Vagina (tissue), 2 donors: ENCODE results near the gene DNAJC19. TPM values are rescaled to one million over a fixed set of nuclear protein-coding genes. Genes with fewer than 3 reads are reported as not detected.

Experiments used
- DNase-seq, 2 donors: peaks; one replicate each; pipeline ENCODE4 v3.0.0-alpha.2; 2017; ENCODE audit errors: extremely low spot score in 2 of 2
- H3K27ac ChIP-seq: fragments of 200-600 bp; sonication (generic); one replicate; pipeline ENCODE4 v1.5.1; 2019
- H3K27me3 ChIP-seq: fragments of 200-600 bp; sonication (generic); one replicate; pipeline ENCODE4 v1.5.1; 2019
- H3K36me3 ChIP-seq, 2 donors: fragments of 200-600 bp; sonication (generic); one replicate each; pipeline ENCODE4 v1.5.1; 2017 to 2019
- H3K4me1 ChIP-seq: fragments of 200-600 bp; sonication (generic); one replicate; pipeline ENCODE4 v1.5.1; 2019
- H3K4me3 ChIP-seq, 2 donors: fragments of 200-600 bp; sonication (generic); 1 replicate in 1 of 2; 2 replicates in 1 of 2; pipeline ENCODE4 v1.5.1; 2016 to 2019
- H3K9me3 ChIP-seq: fragments of 200-600 bp; sonication (generic); one replicate; pipeline ENCODE4 v1.5.1; 2019
- CTCF ChIP-seq, 3 experiments: fragments of 450-650 bp in 2 of 3; fragments of 200-600 bp in 1 of 3; sonication (generic) in 1 of 3; IDR thresholded peaks; one replicate each; pipeline ENCODE4 v1.5.1; 2017 to 2019; ENCODE audit warnings: antibody characterized with exemption in 3 of 3, mild to moderate bottlenecking in 2 of 3, moderate library complexity in 2 of 3
- POLR2A ChIP-seq, 2 donors: fragments of 450-650 bp; IDR thresholded peaks; one replicate each; pipeline ENCODE4 v1.6.1; 2017; ENCODE audit warnings: antibody characterized with exemption in 2 of 2, mild to moderate bottlenecking in 2 of 2, moderate library complexity in 2 of 2
- POLR2AphosphoS5 ChIP-seq, 2 donors: sonication (generic); formaldehyde crosslinking; IDR thresholded peaks; one replicate each; pipeline ENCODE4 v1.9.0; 2017; ENCODE audit warnings: antibody characterized with exemption in 2 of 2, mild to moderate bottlenecking in 2 of 2, low read depth in 1 of 2; ENCODE audit not compliant: insufficient read depth in 1 of 2
- intact Hi-C: fragments of 100-400 bp; cut with DNase I; formaldehyde crosslinking; loops from one replicate; pipeline ENCODE4 v1.15.1; 2023
- total RNA-seq: library from RNA; depleted of rRNA; stranded (reverse); fragments of >200 nt; gene quantifications from one replicate; pipeline ENCODE4 v1.2.3, GENCODE V29; 2016

DNAJC19 gene
- total RNA-seq, 1 donor from 2014 or later, result 38.1 TPM

GRCh38 chr3:180940826-180941225 lies 48.7 kb downstream of the DNAJC19 start:
- intact Hi-C loops, result no loop called here
- TF ChIP-seq CTCF (IDR thresholded peaks at IDR 0.05), result no peak
- no peak for TF ChIP-seq POLR2AphosphoS5 (IDR thresholded peaks at IDR 0.05; ENCODE audit: insufficient read depth in 1 of 2, low read depth in 1 of 2)
- no peak for TF ChIP-seq POLR2A (IDR thresholded peaks at IDR 0.05)
- no peaks in the 10 kb centered on the region for H3K4me1 ChIP-seq
- no peak overlapping the region for H3K4me3 ChIP-seq
- H3K27me3 ChIP-seq, result no peaks in the 10 kb centered on the region
- DNase-seq, result no peak
- no peak overlapping the region for H3K27ac ChIP-seq
- no peaks in the 10 kb centered on the region for H3K9me3 ChIP-seq
- H3K36me3 ChIP-seq, result peaks cover 0 to 18% of the 10 kb centered on the region in 2 donors

GRCh38 chr3:180934638-180935037 lies 54.9 kb downstream of the DNAJC19 start:
- no peak overlapping the region for H3K27ac ChIP-seq
- no peaks in the 10 kb centered on the region for H3K9me3 ChIP-seq
- H3K27me3 ChIP-seq, result no peaks in the 10 kb centered on the region
- H3K36me3 ChIP-seq, result peaks cover 0 to 16% of the 10 kb centered on the region in 2 donors
- no peak for TF ChIP-seq POLR2A (IDR thresholded peaks at IDR 0.05)
- TF ChIP-seq POLR2AphosphoS5 (IDR thresholded peaks at IDR 0.05; ENCODE audit: insufficient read depth in 1 of 2, low read depth in 1 of 2), result no peak
- TF ChIP-seq CTCF (IDR thresholded peaks at IDR 0.05), result no peak
- no peak for DNase-seq
- H3K4me1 ChIP-seq, result peaks cover 38% of the 10 kb centered on the region
- intact Hi-C loops, result no loop called here
- no peak overlapping the region for H3K4me3 ChIP-seq

Other genes with a start within 250 kb of the DNAJC19 start
- 99.7 TPM for gene FXR1, start 77.1 kb downstream of the DNAJC19 start, total RNA-seq